PC-3 (cell line): ENCODE data around the gene JAZF1.

Source experiments
- EZH2 ChIP-seq: fragments of 300-600 bp; sonication (generic); IDR thresholded peaks from one replicate; pipeline ENCODE4 v1.6.1; 2017; ENCODE audit warnings: antibody characterized with exemption, mild to moderate bottlenecking, low read length; ENCODE audit not compliant: unreplicated experiment
- EZH2phosphoT487 ChIP-seq: fragments of 300-600 bp; sonication (generic); IDR thresholded peaks from 2 replicates; pipeline ENCODE4 v1.6.1; 2018; ENCODE audit warnings: mild to moderate bottlenecking, antibody characterized with exemption, low read length, borderline replicate concordance
- TF ChIP-seq, protein P1 (sequence below): fragments of 300-600 bp; sonication (generic); conservative IDR thresholded peaks from 2 replicates; pipeline ENCODE4 v1.5.1; 2017; ENCODE audit warnings: antibody characterized with exemption, low read depth, mild to moderate bottlenecking, low read length

DNA sequence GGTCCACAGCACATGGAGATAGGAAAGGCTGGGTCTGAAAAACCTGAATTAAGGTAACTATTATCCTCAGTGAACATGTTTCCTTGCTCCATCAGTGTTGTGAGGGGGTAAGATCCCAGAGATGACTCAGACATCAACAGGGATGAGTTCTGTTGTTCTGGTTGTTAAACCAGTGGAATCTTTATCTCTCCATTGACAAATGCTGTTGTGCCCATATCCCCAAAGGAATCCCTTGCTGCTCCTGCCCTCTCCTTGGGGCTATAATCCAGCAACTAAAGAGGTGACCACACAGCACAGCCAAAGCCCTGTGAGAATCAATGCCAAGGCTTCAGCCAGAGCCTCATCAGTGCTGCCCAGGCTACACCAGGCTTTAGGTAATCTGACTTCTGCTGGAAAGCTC is 113.4 kb downstream of the JAZF1 start:
- TF ChIP-seq, protein P1, sequence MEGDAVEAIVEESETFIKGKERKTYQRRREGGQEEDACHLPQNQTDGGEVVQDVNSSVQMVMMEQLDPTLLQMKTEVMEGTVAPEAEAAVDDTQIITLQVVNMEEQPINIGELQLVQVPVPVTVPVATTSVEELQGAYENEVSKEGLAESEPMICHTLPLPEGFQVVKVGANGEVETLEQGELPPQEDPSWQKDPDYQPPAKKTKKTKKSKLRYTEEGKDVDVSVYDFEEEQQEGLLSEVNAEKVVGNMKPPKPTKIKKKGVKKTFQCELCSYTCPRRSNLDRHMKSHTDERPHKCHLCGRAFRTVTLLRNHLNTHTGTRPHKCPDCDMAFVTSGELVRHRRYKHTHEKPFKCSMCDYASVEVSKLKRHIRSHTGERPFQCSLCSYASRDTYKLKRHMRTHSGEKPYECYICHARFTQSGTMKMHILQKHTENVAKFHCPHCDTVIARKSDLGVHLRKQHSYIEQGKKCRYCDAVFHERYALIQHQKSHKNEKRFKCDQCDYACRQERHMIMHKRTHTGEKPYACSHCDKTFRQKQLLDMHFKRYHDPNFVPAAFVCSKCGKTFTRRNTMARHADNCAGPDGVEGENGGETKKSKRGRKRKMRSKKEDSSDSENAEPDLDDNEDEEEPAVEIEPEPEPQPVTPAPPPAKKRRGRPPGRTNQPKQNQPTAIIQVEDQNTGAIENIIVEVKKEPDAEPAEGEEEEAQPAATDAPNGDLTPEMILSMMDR: no peak
- TF ChIP-seq EZH2 (no peak), EZH2phosphoT487 (no peak)
